Fibroblast of skin of left quadriceps (primary cell): Measurements from ENCODE around the gene PRKD1.

ENCODE experiments used
- DNase-seq, 2 experiments: peaks; one replicate each; pipeline ENCODE4 v3.0.0-alpha.2; 2013; ENCODE audit warnings: low read depth in 2 of 2

The PRKD1 gene

DNA sequence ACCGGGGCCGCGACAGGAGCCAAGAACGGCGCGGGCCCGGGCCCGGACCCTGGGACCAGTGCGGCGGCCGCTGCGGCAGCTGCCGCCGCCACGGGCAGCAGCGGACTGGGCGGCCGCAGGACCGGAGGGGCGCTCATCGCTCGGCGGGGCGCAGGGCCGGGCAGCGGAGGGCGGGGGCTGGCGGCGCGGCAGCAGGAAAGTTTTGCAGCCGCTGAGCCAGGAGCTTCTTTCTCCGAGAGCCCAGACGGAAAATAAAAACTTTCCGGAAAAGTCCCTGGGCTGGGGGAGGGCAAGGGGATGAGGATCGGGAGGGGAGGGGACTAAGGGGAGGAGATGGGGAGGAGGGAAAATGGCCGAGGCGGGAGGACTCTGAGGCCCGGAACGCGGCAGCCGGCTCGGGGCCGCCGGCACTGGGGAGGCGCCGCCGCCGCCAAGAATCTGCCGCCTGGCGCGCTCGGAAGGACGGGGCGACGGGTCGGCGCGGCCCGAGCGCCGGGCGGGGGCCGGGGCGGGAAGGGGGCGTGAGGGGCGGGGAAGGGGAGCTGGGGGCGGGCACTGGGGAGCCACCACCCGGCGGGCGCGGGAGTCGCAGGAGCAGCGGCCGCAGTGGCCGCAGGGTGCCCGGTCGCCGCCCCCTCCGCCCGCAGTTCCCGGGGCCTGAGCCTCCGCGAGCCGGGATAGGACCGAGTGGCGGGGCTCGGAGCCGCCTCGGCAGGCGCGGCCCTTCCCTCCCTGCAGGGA, at the start of gene PRKD1:
PRKD1 (minus strand) TSS at position 472 of the 741 bp plus-strand sequence.
- peak; percentile 36 to 40 for DNase-seq

GRCh38 chr14:29971101-29971500, 43.5 kb upstream of the PRKD1 start:
- DNase-seq: no peak

DNA sequence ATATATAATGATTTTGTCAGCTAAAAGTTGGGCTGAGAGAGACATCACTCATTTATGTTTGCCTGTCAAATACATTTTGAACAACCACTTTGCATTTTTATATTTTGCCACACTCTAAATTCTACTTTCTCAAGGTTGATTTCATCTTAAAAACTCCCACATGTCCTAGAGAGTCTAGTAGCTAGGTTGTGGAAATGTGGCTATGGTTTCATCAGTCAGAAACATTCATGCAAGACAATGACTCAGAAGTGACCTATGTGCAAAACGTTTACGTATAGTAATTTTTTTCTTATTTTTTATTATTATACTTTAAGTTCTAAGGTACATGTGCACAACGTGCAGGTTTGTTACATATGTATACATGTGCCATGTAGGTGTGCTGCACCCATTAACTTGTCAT, 27.4 kb upstream of the PRKD1 start:
- no peak for DNase-seq

GRCh38 chr14:29953501-29953900, 25.9 kb upstream of the PRKD1 start:
- no peak for DNase-seq

DNA sequence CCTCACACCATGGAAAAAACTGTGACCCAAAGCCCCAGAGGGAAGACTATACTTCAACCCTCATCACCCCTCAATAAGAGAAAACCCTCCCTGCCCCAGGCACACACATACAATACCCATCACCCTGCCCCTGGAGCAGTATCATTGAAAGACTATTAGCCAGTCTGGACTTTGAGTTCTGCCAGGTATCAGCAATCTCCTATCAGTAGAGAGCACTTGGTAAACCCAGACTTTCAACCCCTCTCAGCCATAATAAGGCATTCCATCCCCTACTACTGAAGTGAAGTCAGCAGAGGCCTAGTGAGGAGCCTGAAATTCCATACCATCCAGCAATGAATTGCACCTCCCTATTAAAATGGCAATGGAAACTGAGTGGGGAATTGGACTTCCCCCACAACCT, 16.4 kb upstream of the PRKD1 start:
- no peak for DNase-seq

DNA sequence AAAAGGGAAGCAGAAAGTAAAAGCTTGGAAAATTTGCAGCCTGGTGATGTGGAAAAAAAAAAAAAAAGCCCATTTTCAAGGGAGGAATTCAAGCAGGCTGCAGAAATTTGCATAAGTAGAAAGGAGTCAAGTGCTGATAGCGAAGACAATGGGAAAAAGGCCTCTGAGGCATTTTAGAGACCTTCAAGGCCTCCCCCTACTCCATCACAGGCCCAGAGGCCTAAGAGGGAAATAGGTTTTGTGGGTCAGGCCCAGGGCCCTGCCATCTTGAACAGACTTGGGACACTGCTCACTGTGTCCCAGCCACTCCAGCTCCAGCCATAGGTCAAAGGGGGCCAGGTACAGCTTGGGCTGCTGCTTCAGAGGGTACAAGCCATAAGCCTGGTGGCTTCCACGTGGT, 13.8 kb upstream of the PRKD1 start:
- DNase-seq: no peak

GRCh38 chr14:29940482-29940881, 12.8 kb upstream of the PRKD1 start:
- DNase-seq: no peak

- DNase-seq: no peak
Measured at GRCh38 chr14:29937116-29937515, 9.5 kb upstream of the PRKD1 start.

GRCh38 chr14:29930283-29930682, 2.6 kb upstream of the PRKD1 start:
- DNase-seq: peak in 1 of 2 experiments; percentile 20

- DNase-seq: no peak
Measured at GRCh38 chr14:29928117-29928640, 532 bp upstream of the PRKD1 start.

- no peak for DNase-seq
Measured at GRCh38 chr14:29926701-29927375, 809 bp downstream of the PRKD1 start.

- DNase-seq: no peak
Measured at GRCh38 chr14:29926228-29926627, 1.4 kb downstream of the PRKD1 start.

GRCh38 chr14:29925736-29926135, 1.9 kb downstream of the PRKD1 start:
- DNase-seq: no peak

DNA sequence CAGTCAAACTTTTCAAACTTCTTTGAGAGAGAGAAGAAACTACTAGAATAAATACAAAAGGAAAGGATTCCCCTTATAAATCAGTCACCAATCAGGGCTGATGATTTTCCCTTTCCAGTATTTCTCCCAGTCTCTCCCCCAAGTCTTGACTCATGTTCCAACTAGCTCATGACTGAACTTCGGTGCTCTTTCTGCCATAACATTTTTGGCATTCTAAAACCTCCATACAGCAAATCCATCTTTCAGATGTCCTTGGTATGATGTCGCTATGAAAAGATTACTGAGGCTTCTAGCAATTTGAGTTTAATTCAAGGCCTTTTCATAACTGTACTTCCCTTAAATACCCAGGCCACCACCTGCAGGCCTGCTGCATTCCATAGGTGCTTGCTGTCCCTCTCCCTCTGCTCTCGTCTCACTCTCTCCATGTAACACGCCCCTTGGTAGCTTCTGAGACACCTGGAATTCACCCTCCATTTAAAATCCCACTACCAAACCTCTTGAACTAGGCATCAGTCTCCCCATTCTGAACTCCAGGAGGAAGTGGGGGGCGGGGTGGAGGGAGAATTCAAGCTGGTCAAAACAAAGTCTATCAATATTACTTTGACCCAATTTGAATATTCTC, 2.4 kb downstream of the PRKD1 start:
- peak; percentile 67 to 69 for DNase-seq

DNA sequence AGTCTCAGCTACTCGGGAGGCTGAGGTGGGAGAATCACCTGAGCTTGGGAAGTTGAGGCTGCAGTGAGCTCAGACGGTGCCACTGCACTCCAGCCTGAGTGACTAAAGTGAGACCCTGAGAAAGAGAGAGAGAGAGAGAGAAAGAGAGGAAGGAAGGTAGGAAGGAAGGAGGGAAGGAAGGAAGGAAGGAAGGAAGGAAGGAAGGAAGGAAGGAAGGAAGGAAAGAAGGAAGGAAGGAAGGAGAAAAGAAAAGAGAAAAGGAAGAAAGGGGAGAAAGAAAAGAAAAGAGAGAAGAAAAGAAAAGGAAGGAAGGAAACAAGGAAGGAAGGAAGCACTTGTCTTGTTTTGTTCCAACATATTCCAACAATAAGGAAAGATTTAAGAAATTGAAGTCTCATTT, 7.8 kb downstream of the PRKD1 start:
- no peak for DNase-seq

GRCh38 chr14:29918981-29919380, 8.7 kb downstream of the PRKD1 start:
- no peak for DNase-seq

DNA sequence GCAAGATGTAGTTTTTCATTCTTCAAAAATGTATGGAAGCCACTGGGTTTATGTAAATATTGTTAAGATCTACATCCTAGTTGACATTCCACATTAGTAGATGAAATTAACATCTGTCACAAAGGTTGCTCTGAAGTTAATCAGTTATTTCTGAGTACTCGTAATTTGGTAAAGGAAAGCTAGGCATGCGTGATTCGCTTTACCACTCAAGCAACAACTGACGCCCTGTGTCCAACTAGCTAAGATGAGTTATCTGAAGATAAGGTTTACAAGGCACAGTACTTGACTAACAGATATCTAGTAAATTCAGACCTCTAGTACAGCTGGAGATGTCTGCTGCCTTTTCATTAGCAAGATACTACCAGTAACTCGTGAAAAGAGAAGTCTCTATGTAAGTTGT, 14.1 kb downstream of the PRKD1 start:
- DNase-seq: no peak

DNA sequence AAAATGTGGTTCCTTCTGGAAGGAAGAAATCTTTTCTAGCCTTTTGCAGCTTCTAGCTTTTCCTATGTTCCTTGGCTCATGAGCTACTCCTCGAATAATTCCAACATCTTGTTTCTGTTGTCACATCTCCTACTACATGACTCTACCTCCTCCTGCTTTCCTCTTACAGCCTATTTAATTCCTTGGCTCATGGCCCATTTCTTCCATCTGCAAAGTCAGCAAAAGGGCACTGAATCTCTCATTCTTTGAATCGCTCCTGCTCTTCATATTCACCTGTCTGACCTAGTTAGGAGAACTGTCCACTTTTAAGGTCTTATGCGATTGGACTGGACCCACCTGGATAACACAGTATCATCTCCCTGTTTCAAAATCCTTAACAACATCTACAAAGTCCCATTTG, 15.8 kb downstream of the PRKD1 start:
- no peak for DNase-seq

DNA sequence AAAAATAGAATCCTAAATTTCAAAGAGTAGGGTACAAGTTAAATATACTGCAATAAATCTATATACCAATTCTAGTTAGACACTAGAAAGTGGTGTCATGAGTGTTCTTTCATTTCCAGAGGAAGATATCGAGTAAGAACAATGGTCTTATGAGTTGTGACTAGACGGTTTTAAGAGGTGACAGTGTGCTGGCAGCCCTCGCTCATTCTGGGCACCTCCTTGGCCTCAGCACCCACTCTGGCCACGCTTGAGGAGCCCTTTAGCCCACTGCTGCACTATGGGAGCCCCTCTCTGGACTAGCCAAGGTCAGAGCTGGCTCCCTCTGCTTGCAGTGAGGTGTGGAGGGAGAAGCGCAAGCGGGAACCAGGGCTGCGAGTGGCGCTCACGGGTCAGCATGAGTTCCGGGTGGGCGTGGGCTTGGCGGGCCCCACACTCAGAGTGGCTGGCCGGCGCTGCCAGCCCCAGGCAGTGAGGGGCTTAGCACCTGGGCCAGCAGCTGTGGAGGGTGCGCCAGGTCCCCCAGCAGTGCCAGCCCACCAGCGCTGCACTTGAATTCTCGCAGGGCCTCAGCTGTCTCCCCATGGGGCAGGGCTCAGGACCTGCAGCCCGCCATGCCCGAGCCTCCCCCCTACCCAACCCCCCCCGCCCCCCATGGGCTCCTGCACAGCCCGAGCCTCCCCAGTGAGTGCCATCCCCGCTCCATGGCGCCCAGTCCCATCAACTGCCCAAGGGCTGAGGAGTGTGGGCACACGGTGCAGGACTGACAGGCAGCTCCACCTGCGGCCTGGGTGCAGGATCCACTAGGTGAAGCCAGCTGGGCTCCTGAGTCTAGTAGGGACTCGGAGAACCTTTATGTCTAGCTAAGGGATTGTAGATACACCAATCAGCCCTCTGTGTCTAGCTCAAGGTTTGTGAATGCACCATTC, 18.7 kb downstream of the PRKD1 start:
- DNase-seq: no peak

- no peak for DNase-seq
Measured at GRCh38 chr14:29906256-29906870, 21.3 kb downstream of the PRKD1 start.

- DNase-seq: no peak
Measured at GRCh38 chr14:29905543-29905942, 22.1 kb downstream of the PRKD1 start.
